Endothelial cell (in vitro differentiated cells): ENCODE results near the gene CTXN1. TPM values are rescaled to one million over a fixed set of nuclear protein-coding genes. Genes with fewer than 3 reads are reported as not detected.
A peak's percentile ranks its signal among the peaks of the same experiment; 100 is the strongest.

Experiments used
- DNase-seq: peaks from one replicate; pipeline ENCODE4 v3.0.0; 2021; ENCODE audit warnings: low spot score
- H3K27ac Mint-ChIP-seq: one replicate; pipeline ENCODE4 v1.8.0; 2021; ENCODE audit warnings: mixed read lengths, inconsistent platforms; ENCODE audit not compliant: unreplicated experiment
- H3K27me3 Mint-ChIP-seq: one replicate; pipeline ENCODE4 v1.8.0; 2021; ENCODE audit warnings: mild to moderate bottlenecking, moderate library complexity, mixed read lengths, inconsistent platforms; ENCODE audit not compliant: unreplicated experiment
- H3K36me3 Mint-ChIP-seq: one replicate; pipeline ENCODE4 v1.8.0; 2021; ENCODE audit warnings: mild to moderate bottlenecking, low read depth, mixed read lengths, inconsistent platforms; ENCODE audit not compliant: unreplicated experiment
- H3K4me1 Mint-ChIP-seq: one replicate; pipeline ENCODE4 v1.8.0; 2021; ENCODE audit warnings: mild to moderate bottlenecking, mixed read lengths, inconsistent platforms; ENCODE audit not compliant: unreplicated experiment
- H3K4me3 Mint-ChIP-seq: one replicate; pipeline ENCODE4 v1.8.0; 2021; ENCODE audit warnings: mild to moderate bottlenecking, mixed read lengths, inconsistent platforms; ENCODE audit not compliant: unreplicated experiment
- H3K9me3 Mint-ChIP-seq: one replicate; pipeline ENCODE4 v1.8.0; 2021; ENCODE audit warnings: mixed read lengths, inconsistent platforms; ENCODE audit not compliant: unreplicated experiment
- total RNA-seq: library from RNA; stranded (reverse); fragmentation: NEBNext Ultra II Directional; extraction: Animal tissue kit (Norgen Biotek cat#: 25700); gene quantifications from one replicate; pipeline ENCODE4 v1.2.1, GENCODE V29; 2021; ENCODE audit not compliant: unreplicated experiment
- TF ChIP-seq, protein P1 (sequence below): fragments of 200-600 bp; sonication (generic); IDR thresholded peaks from one replicate; pipeline ENCODE4 v1.5.0; 2021; ENCODE audit warnings: antibody characterized with exemption; ENCODE audit not compliant: unreplicated experiment

CTXN1 gene
- total RNA-seq, 1 donor from 2014 or later, result 18.3 TPM

DNA sequence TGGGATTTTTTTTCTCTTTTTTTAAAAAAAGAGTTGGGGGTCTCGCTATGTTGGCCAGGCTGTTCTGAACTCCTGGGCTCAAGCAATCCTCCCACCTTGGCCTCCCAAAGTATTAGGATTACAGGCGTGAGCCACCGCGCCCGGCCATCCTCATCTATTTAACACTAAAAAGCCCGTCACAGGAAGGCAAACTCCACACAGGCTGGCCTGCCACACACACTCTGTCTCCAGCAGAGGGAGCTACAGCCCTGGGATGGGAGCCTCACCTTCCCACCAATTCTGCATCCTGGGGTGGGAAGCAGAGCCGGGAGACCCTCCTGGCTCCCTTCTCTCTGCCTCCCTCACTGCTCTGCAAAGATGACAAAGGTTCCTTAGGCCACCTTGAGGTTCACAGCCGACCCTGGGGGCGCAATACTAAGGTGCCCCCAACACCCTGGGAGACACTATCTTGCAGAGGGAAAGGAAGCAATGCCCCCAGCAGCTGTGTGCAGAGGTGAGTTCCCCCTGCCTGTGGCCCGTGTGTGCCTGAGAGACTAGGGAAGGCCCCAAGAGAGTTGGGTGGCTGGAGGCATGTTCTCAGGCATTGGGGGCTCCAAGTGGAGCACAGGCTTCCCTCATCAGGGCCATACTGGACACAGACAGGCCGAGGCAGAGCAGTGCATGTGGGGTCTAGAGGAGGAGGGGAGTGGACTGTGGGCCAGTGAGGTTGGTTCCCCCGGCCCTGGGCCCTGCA is 44.9 kb upstream of the CTXN1 start:
- DNase-seq, result peak; percentile 69
- H3K4me1 Mint-ChIP-seq, result peaks cover 4% of the 10 kb centered on the region
- H3K27ac Mint-ChIP-seq, result no peak overlapping the region
- H3K36me3 Mint-ChIP-seq, result peaks cover 33% of the 10 kb centered on the region
- peaks cover 8% of the 10 kb centered on the region for H3K27me3 Mint-ChIP-seq
- no peak overlapping the region for H3K4me3 Mint-ChIP-seq
- H3K9me3 Mint-ChIP-seq, result no peaks in the 10 kb centered on the region
- TF ChIP-seq, protein P1, sequence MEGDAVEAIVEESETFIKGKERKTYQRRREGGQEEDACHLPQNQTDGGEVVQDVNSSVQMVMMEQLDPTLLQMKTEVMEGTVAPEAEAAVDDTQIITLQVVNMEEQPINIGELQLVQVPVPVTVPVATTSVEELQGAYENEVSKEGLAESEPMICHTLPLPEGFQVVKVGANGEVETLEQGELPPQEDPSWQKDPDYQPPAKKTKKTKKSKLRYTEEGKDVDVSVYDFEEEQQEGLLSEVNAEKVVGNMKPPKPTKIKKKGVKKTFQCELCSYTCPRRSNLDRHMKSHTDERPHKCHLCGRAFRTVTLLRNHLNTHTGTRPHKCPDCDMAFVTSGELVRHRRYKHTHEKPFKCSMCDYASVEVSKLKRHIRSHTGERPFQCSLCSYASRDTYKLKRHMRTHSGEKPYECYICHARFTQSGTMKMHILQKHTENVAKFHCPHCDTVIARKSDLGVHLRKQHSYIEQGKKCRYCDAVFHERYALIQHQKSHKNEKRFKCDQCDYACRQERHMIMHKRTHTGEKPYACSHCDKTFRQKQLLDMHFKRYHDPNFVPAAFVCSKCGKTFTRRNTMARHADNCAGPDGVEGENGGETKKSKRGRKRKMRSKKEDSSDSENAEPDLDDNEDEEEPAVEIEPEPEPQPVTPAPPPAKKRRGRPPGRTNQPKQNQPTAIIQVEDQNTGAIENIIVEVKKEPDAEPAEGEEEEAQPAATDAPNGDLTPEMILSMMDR, result peak; percentile 74

DNA sequence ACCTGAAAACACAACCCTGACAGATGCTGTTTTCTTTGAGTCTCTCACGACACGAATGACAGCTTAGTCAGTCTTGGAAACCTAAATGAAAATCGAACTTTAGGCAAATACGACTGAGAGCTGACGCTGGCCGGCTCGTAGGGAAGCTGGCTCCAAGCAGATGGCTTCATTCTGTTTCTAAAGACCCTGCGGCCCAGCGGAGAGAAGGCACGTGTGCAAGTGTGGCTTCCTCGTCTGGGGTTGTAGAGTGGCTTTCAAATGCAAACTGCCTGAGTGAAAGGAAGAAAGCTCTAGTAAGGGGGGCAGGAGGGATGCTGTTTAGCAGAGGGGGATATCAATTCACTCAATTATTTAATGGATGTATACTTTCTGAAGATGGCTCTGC is 43.6 kb upstream of the CTXN1 start:
- H3K36me3 Mint-ChIP-seq, result peaks cover 35% of the 10 kb centered on the region
- no peaks in the 10 kb centered on the region for H3K9me3 Mint-ChIP-seq
- peaks cover 8% of the 10 kb centered on the region for H3K4me1 Mint-ChIP-seq
- DNase-seq, result no peak
- no peak overlapping the region for H3K4me3 Mint-ChIP-seq
- peaks cover 8% of the 10 kb centered on the region for H3K27me3 Mint-ChIP-seq
- TF ChIP-seq, protein P1, result no peak
- H3K27ac Mint-ChIP-seq, result no peak overlapping the region

DNA sequence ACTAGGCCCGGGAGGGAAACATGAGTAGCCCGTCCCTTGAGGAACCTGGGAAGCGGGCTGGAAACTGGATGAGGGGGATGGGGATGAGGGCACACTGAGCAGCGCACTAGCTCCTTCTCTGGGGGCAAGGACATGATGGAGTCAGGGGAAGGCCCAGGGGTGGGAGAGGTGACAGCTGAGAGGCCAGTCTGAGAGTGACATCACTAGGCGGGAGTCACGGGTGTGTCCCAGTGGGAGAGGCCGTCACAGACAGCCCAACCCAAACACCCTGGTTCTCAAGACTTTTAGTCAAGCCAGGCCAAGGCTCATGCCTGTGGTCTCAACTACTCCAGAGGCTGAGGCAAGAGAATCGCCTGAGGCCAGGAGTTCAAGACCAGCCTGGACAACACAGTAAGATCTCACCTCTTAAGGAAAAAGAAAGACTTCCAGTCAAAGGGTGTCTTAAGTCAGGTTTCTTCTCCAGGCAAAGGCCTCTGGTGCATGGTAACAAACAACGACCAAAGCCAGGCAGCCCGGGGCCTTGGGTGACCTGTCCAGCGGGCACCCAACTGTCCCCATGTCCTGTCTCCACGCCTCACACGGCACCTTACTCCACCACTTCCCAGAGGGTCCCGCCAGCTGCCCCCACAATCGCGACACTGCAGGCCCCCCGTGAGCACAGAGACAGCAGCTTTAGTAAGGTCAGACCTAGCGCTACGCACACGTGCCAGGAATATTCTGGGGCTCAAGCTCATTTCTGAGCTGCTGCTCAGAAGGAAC is 43.0 kb upstream of the CTXN1 start:
- no peak overlapping the region for H3K27ac Mint-ChIP-seq
- DNase-seq, result no peak
- no peak overlapping the region for H3K4me3 Mint-ChIP-seq
- H3K9me3 Mint-ChIP-seq, result no peaks in the 10 kb centered on the region
- peaks cover 30% of the 10 kb centered on the region for H3K36me3 Mint-ChIP-seq
- TF ChIP-seq, protein P1, result no peak
- H3K27me3 Mint-ChIP-seq, result peaks cover 7% of the 10 kb centered on the region
- peaks cover 8% of the 10 kb centered on the region for H3K4me1 Mint-ChIP-seq

DNA sequence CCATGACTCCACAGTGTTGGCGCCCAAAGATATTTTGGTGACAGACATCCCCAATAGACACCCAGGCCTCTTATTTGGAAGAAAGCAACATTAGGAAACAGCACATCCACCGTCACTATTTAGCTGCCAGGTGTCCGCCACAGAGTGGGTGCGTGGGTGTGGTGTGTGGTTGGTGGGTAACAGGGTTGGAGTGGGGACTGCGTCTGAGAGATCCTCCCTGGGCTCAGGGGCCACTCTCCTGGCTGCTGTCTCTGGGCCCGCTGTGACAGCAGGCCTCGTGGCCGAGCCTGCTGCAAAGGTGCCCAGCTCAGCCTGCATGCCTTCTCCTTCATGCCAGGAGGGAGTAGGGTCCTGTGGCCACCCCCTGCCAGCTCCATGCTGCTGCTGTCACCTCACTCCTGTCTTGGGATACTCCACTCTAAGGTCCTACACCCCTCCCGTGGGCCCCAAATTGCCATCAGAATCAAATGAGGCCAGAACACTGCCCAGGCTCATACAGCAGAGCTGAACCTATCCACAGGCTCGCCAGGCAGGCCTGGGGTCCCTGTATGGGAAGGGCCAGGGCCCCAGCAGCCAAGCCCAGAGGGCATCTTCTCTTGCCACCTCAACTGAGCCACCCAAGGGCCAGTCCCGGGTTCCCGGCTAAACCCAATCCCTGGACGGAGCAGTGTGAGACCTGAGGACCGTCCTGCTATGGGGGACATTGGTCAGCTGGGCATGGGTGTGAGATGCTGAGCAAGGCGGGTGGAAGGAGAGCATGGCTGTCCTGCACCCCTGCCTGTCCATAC is 42.3 kb upstream of the CTXN1 start:
- H3K27me3 Mint-ChIP-seq, result peaks cover 6% of the 10 kb centered on the region
- peaks cover 8% of the 10 kb centered on the region for H3K4me1 Mint-ChIP-seq
- H3K36me3 Mint-ChIP-seq, result peaks cover 26% of the 10 kb centered on the region
- TF ChIP-seq, protein P1, result no peak
- no peaks in the 10 kb centered on the region for H3K9me3 Mint-ChIP-seq
- DNase-seq, result no peak
- peak overlapping the region; percentile 25 for H3K4me3 Mint-ChIP-seq
- no peak overlapping the region for H3K27ac Mint-ChIP-seq
